SK-N-SH treated with all-trans-retinoic acid at 6 μM for 48 hours (cell line): Measurements from ENCODE around the gene BCAR1.

Source experiments
- BACH2 ChIP-seq: fragments of 250-450 bp; sonication (Bioruptor Pico); IDR thresholded peaks from 2 replicates; pipeline ENCODE4 v1.9.0; 2021; ENCODE audit warnings: mild to moderate bottlenecking, borderline replicate concordance
- GLIS3 ChIP-seq: fragments of 250-450 bp; sonication (Bioruptor Pico); IDR thresholded peaks from 2 replicates; pipeline ENCODE4 v1.5.0; 2020; ENCODE audit warnings: mild to moderate bottlenecking, moderate library complexity
- ISL1 ChIP-seq: fragments of 250-450 bp; sonication (Bioruptor Pico); IDR thresholded peaks from 2 replicates; pipeline ENCODE4 v2.1.2; 2022; ENCODE audit warnings: mild to moderate bottlenecking, moderate library complexity
- RARB ChIP-seq: fragments of 250-450 bp; sonication (Bioruptor Pico); IDR thresholded peaks from 2 replicates; pipeline ENCODE4 v1.8.0; 2021; ENCODE audit warnings: mild to moderate bottlenecking, moderate library complexity
- ZFP3 ChIP-seq: fragments of 250-450 bp; sonication (Bioruptor Pico); IDR thresholded peaks from 2 replicates; pipeline ENCODE4 v1.5.0; 2020; ENCODE audit warnings: mild to moderate bottlenecking, moderate library complexity

DNA sequence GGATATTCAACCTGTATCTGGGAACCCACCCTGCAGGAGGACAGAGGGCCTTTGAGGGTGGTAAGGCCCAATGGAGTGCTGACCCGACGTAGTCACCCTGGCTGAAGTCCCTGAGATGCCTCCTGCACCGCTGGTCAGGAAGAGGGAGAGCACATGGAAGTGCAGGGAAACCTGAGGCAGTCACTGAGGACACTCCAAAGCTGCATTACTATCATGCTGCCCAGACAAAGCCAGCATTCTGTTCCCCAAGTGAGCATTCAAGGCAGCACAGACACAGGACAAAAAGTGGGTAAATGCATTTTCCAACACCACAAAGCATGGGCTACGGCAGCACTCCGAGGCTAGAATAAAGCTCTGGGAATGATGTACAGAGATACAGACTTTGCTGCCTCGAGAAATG lies 46.8 kb upstream of the BCAR1 start:
- no peak for TF ChIP-seq RARB
- TF ChIP-seq ZFP3 (CRISPR knock-in tag), result no peak
- no peak for TF ChIP-seq BACH2 (CRISPR knock-in tag)
- TF ChIP-seq GLIS3 (CRISPR knock-in tag), result no peak
- no peak for TF ChIP-seq ISL1
